GM19372 (cell line): Measurements from ENCODE around the gene CTNNA2.

Source experiments
- ATAC-seq: cut with Tn5 transposase; IDR thresholded peaks from one replicate; pipeline ENCODE4 v1.9.1; 2021; ENCODE audit warnings: mild to moderate bottlenecking, low read depth, moderate library complexity; ENCODE audit not compliant: unreplicated experiment

The CTNNA2 gene

GRCh38 chr2:80410346-80410745 lies 897.5 kb downstream of the CTNNA2 start:
- no peak for ATAC-seq

- no peak for ATAC-seq
These were observed 900.3 kb downstream of the CTNNA2 start for GRCh38 chr2:80413136-80413535.

GRCh38 chr2:80417737-80418136 lies 904.9 kb downstream of the CTNNA2 start:
- no peak for ATAC-seq

GRCh38 chr2:80420530-80421208 lies 907.8 kb downstream of the CTNNA2 start:
- no peak for ATAC-seq

GRCh38 chr2:80429251-80429650 lies 916.4 kb downstream of the CTNNA2 start:
- ATAC-seq: no peak

- ATAC-seq: no peak
These were observed 925.1 kb downstream of the CTNNA2 start for GRCh38 chr2:80437959-80438358.

- no peak for ATAC-seq
These were observed 925.8 kb downstream of the CTNNA2 start for GRCh38 chr2:80438686-80439085.

GRCh38 chr2:80454628-80455027 lies 941.8 kb downstream of the CTNNA2 start:
- ATAC-seq: no peak

GRCh38 chr2:80459028-80459427 lies 946.2 kb downstream of the CTNNA2 start:
- no peak for ATAC-seq

GRCh38 chr2:80461505-80462197 lies 948.8 kb downstream of the CTNNA2 start:
- ATAC-seq: no peak

GRCh38 chr2:80462654-80463053 lies 949.8 kb downstream of the CTNNA2 start:
- ATAC-seq: no peak

- ATAC-seq: no peak
These were observed 951.4 kb downstream of the CTNNA2 start for GRCh38 chr2:80464275-80464674.

- no peak for ATAC-seq
These were observed 954.5 kb downstream of the CTNNA2 start for GRCh38 chr2:80467262-80467811.

GRCh38 chr2:80469428-80469827 lies 956.6 kb downstream of the CTNNA2 start:
- no peak for ATAC-seq

GRCh38 chr2:80473069-80473468 lies 960.2 kb downstream of the CTNNA2 start:
- ATAC-seq: no peak

GRCh38 chr2:80473796-80474195 lies 960.9 kb downstream of the CTNNA2 start:
- ATAC-seq: no peak

GRCh38 chr2:80475970-80476369 lies 963.1 kb downstream of the CTNNA2 start:
- no peak for ATAC-seq

- no peak for ATAC-seq
These were observed 963.8 kb downstream of the CTNNA2 start for GRCh38 chr2:80476535-80477117.

GRCh38 chr2:80482276-80482675 lies 969.4 kb downstream of the CTNNA2 start:
- ATAC-seq: no peak

GRCh38 chr2:80489717-80490116 lies 976.9 kb downstream of the CTNNA2 start:
- no peak for ATAC-seq

GRCh38 chr2:80490964-80491363 lies 978.1 kb downstream of the CTNNA2 start:
- no peak for ATAC-seq

GRCh38 chr2:80496346-80496745 lies 983.5 kb downstream of the CTNNA2 start:
- ATAC-seq: no peak
